ENCODE data around the gene CYREN.

DNA sequence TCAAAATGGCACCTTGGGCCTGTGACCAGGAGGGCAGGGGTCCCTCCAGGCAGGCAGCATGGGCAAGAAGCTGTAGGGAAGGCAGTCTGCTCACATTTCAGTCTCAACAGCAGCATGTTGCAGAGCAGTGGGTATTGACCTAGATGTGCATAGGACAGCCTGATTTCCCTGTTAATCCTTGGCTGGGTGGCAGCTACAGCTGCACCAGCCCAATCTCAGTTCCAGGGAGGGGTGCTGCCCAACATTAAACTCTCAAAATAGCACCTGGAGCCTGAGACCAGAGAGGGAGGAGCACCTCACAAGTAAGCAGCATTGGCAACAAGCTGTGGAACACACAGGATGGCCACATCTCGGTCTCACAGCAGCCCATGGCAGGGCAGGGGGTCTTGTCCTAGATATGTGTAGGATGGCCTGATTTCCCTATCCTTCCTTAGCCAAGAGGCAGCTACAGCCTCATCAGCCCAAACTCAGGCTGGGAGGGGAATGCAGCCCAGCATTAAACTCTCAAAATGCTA lies 12.3 kb downstream of the CYREN start:
- TF ChIP-seq ZC3H13 (CRISPR knock-in tag; IDR thresholded peaks at IDR 0.05) (no peak), MXI1 (IDR thresholded peaks at IDR 0.05; ENCODE audit: borderline replicate concordance, low read depth, low read length) (no peak), ZBTB7A (CRISPR knock-in tag; IDR thresholded peaks at IDR 0.05) (no peak), ZNF598 (CRISPR knock-in tag; IDR thresholded peaks at IDR 0.05; ENCODE audit: borderline replicate concordance) (no peak), GTF3A (CRISPR knock-in tag; conservative IDR thresholded peaks at IDR 0.05) (no peak), TAF1 (CRISPR knock-in tag; IDR thresholded peaks at IDR 0.05) (no peak), FOXJ3 (CRISPR knock-in tag; IDR thresholded peaks at IDR 0.05; ENCODE audit: borderline replicate concordance) (no peak), ZEB1 (IDR thresholded peaks at IDR 0.05; ENCODE audit: insufficient replicate concordance, low read depth) (no peak), SALL2 (CRISPR knock-in tag; IDR thresholded peaks at IDR 0.05) (no peak)
- TF ChIP-seq, protein P1, sequence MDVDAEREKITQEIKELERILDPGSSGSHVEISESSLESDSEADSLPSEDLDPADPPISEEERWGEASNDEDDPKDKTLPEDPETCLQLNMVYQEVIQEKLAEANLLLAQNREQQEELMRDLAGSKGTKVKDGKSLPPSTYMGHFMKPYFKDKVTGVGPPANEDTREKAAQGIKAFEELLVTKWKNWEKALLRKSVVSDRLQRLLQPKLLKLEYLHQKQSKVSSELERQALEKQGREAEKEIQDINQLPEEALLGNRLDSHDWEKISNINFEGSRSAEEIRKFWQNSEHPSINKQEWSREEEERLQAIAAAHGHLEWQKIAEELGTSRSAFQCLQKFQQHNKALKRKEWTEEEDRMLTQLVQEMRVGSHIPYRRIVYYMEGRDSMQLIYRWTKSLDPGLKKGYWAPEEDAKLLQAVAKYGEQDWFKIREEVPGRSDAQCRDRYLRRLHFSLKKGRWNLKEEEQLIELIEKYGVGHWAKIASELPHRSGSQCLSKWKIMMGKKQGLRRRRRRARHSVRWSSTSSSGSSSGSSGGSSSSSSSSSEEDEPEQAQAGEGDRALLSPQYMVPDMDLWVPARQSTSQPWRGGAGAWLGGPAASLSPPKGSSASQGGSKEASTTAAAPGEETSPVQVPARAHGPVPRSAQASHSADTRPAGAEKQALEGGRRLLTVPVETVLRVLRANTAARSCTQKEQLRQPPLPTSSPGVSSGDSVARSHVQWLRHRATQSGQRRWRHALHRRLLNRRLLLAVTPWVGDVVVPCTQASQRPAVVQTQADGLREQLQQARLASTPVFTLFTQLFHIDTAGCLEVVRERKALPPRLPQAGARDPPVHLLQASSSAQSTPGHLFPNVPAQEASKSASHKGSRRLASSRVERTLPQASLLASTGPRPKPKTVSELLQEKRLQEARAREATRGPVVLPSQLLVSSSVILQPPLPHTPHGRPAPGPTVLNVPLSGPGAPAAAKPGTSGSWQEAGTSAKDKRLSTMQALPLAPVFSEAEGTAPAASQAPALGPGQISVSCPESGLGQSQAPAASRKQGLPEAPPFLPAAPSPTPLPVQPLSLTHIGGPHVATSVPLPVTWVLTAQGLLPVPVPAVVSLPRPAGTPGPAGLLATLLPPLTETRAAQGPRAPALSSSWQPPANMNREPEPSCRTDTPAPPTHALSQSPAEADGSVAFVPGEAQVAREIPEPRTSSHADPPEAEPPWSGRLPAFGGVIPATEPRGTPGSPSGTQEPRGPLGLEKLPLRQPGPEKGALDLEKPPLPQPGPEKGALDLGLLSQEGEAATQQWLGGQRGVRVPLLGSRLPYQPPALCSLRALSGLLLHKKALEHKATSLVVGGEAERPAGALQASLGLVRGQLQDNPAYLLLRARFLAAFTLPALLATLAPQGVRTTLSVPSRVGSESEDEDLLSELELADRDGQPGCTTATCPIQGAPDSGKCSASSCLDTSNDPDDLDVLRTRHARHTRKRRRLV (CRISPR knock-in tag; IDR thresholded peaks at IDR 0.05): no peak
- TF ChIP-seq, protein P2, sequence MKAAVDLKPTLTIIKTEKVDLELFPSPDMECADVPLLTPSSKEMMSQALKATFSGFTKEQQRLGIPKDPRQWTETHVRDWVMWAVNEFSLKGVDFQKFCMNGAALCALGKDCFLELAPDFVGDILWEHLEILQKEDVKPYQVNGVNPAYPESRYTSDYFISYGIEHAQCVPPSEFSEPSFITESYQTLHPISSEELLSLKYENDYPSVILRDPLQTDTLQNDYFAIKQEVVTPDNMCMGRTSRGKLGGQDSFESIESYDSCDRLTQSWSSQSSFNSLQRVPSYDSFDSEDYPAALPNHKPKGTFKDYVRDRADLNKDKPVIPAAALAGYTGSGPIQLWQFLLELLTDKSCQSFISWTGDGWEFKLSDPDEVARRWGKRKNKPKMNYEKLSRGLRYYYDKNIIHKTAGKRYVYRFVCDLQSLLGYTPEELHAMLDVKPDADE (CRISPR knock-in tag; IDR thresholded peaks at IDR 0.05): no peak
- TF ChIP-seq, protein P3, sequence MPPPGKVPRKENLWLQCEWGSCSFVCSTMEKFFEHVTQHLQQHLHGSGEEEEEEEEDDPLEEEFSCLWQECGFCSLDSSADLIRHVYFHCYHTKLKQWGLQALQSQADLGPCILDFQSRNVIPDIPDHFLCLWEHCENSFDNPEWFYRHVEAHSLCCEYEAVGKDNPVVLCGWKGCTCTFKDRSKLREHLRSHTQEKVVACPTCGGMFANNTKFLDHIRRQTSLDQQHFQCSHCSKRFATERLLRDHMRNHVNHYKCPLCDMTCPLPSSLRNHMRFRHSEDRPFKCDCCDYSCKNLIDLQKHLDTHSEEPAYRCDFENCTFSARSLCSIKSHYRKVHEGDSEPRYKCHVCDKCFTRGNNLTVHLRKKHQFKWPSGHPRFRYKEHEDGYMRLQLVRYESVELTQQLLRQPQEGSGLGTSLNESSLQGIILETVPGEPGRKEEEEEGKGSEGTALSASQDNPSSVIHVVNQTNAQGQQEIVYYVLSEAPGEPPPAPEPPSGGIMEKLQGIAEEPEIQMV (CRISPR knock-in tag; IDR thresholded peaks at IDR 0.05; ENCODE audit: low read depth): no peak
- TF ChIP-seq, protein P4, sequence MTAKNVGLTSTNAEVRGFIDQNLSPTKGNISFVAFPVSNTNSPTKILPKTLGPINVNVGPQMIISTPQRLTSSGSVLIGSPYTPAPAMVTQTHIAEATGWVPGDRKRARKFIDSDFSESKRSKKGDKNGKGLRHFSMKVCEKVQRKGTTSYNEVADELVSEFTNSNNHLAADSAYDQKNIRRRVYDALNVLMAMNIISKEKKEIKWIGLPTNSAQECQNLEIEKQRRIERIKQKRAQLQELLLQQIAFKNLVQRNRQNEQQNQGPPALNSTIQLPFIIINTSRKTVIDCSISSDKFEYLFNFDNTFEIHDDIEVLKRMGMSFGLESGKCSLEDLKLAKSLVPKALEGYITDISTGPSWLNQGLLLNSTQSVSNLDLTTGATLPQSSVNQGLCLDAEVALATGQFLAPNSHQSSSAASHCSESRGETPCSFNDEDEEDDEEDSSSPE (CRISPR knock-in tag; IDR thresholded peaks at IDR 0.05): no peak
- TF ChIP-seq, protein P5, sequence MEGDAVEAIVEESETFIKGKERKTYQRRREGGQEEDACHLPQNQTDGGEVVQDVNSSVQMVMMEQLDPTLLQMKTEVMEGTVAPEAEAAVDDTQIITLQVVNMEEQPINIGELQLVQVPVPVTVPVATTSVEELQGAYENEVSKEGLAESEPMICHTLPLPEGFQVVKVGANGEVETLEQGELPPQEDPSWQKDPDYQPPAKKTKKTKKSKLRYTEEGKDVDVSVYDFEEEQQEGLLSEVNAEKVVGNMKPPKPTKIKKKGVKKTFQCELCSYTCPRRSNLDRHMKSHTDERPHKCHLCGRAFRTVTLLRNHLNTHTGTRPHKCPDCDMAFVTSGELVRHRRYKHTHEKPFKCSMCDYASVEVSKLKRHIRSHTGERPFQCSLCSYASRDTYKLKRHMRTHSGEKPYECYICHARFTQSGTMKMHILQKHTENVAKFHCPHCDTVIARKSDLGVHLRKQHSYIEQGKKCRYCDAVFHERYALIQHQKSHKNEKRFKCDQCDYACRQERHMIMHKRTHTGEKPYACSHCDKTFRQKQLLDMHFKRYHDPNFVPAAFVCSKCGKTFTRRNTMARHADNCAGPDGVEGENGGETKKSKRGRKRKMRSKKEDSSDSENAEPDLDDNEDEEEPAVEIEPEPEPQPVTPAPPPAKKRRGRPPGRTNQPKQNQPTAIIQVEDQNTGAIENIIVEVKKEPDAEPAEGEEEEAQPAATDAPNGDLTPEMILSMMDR (CRISPR knock-in tag; IDR thresholded peaks at IDR 0.05): no peak
